ENCODE data around the gene ZNF213.
"Not testable (repeated sequence)": the region's sequence is repeated elsewhere in the genome, so short reads cannot be mapped to it uniquely, and the experiment has no call there.

Gene ZNF213

GRCh38 chr16:3148256-3149192, 13.7 kb downstream of the ZNF213 start:
- no peak for DNase-seq (ENCODE audit: low spot score)

- DNase-seq (ENCODE audit: low spot score), result no peak
Observed at GRCh38 chr16:3149193-3149530, 14.3 kb downstream of the ZNF213 start.

GRCh38 chr16:3149630-3150345, 15.0 kb downstream of the ZNF213 start:
- DNase-seq (ENCODE audit: low spot score), result peak; percentile 79

- peak; percentile 81 for DNase-seq (ENCODE audit: low spot score)
Observed at GRCh38 chr16:3150346-3151218, 15.8 kb downstream of the ZNF213 start.

- no peak for DNase-seq (ENCODE audit: low spot score)
Observed at GRCh38 chr16:3152027-3152276, 17.1 kb downstream of the ZNF213 start.

- DNase-seq (ENCODE audit: low spot score), result peak; percentile 70
Observed at GRCh38 chr16:3152277-3152990, 17.6 kb downstream of the ZNF213 start.

- DNase-seq (ENCODE audit: low spot score), result peak; percentile 60
Observed at GRCh38 chr16:3152991-3153368, 18.2 kb downstream of the ZNF213 start.

- DNase-seq (ENCODE audit: low spot score), result no peak
Observed at GRCh38 chr16:3155181-3155580, 20.4 kb downstream of the ZNF213 start.

- DNase-seq (ENCODE audit: low spot score), result no peak
Observed at GRCh38 chr16:3155972-3156371, 21.1 kb downstream of the ZNF213 start.

- DNase-seq (ENCODE audit: low spot score), result no peak
Observed at GRCh38 chr16:3157229-3158025, 22.6 kb downstream of the ZNF213 start.

GRCh38 chr16:3158026-3158509, 23.2 kb downstream of the ZNF213 start:
- DNase-seq (ENCODE audit: low spot score), result no peak

- peak; percentile 97 for DNase-seq (ENCODE audit: low spot score)
Observed at GRCh38 chr16:3158510-3159314, 23.9 kb downstream of the ZNF213 start.

- DNase-seq (ENCODE audit: low spot score), result no peak
Observed at GRCh38 chr16:3161235-3162018, 26.6 kb downstream of the ZNF213 start.

- no peak for DNase-seq (ENCODE audit: low spot score)
Observed at GRCh38 chr16:3164121-3164991, 29.5 kb downstream of the ZNF213 start.

GRCh38 chr16:3165111-3165822, 30.4 kb downstream of the ZNF213 start:
- no peak for DNase-seq (ENCODE audit: low spot score)

GRCh38 chr16:3166505-3166886, 31.7 kb downstream of the ZNF213 start:
- no peak for DNase-seq (ENCODE audit: low spot score)

- not testable (repeated sequence) for DNase-seq (ENCODE audit: low spot score)
Observed at GRCh38 chr16:3168729-3169128, 33.9 kb downstream of the ZNF213 start.

Data from HuH-7 (cell line).